ENCODE measurements around the gene POM121.
"Not testable (repeated sequence)": the region's sequence is repeated elsewhere in the genome, so short reads cannot be mapped to it uniquely, and the experiment has no call there.

DNA sequence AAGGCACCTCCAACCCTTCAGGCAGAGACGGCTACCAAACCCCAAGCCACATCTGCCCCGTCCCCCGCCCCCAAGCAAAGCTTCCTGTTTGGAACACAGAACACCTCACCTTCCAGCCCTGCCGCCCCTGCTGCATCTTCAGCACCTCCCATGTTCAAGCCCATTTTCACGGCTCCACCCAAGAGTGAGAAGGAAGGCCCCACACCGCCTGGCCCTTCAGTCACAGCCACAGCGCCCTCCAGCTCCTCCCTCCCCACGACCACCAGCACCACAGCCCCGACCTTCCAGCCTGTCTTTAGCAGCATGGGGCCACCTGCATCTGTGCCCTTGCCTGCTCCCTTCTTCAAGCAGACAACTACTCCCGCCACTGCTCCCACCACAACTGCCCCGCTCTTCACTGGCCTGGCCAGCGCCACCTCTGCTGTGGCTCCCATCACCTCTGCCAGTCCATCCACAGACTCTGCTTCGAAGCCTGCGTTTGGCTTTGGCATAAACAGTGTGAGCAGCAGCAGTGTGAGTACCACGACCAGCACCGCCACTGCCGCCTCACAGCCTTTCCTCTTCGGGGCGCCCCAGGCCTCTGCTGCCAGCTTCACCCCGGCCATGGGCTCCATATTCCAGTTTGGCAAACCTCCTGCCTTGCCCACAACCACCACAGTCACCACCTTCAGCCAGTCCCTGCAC, 17.3 kb downstream of the POM121 start:
- TF ChIP-seq, protein P1, sequence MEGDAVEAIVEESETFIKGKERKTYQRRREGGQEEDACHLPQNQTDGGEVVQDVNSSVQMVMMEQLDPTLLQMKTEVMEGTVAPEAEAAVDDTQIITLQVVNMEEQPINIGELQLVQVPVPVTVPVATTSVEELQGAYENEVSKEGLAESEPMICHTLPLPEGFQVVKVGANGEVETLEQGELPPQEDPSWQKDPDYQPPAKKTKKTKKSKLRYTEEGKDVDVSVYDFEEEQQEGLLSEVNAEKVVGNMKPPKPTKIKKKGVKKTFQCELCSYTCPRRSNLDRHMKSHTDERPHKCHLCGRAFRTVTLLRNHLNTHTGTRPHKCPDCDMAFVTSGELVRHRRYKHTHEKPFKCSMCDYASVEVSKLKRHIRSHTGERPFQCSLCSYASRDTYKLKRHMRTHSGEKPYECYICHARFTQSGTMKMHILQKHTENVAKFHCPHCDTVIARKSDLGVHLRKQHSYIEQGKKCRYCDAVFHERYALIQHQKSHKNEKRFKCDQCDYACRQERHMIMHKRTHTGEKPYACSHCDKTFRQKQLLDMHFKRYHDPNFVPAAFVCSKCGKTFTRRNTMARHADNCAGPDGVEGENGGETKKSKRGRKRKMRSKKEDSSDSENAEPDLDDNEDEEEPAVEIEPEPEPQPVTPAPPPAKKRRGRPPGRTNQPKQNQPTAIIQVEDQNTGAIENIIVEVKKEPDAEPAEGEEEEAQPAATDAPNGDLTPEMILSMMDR (IDR thresholded peaks at IDR 0.05; ENCODE audit: low read depth, low read length), result not testable (repeated sequence)
- not testable (repeated sequence) for TF ChIP-seq EZH2phosphoT487 (IDR thresholded peaks at IDR 0.05; ENCODE audit: low read depth)

Measured in OCI-LY3 (cell line).